GM21528 (cell line): ENCODE measurements around the gene OR51A7.
"Not testable (repeated sequence)": the region's sequence is repeated elsewhere in the genome, so short reads cannot be mapped to it uniquely, and the experiment has no call there.

Experiments used
- ATAC-seq: cut with Tn5 transposase; IDR thresholded peaks from one replicate; pipeline ENCODE4 v1.9.1; 2021; ENCODE audit warnings: mild to moderate bottlenecking, moderate library complexity; ENCODE audit not compliant: unreplicated experiment, low FRiP score

Gene OR51A7

GRCh38 chr11:4903484-4903883 lies at the start of gene OR51A7:
OR51A7 (plus strand) TSS chr11:4903783; CDS start chr11:4907370, 3,587 bp downstream.
- ATAC-seq: no peak

DNA sequence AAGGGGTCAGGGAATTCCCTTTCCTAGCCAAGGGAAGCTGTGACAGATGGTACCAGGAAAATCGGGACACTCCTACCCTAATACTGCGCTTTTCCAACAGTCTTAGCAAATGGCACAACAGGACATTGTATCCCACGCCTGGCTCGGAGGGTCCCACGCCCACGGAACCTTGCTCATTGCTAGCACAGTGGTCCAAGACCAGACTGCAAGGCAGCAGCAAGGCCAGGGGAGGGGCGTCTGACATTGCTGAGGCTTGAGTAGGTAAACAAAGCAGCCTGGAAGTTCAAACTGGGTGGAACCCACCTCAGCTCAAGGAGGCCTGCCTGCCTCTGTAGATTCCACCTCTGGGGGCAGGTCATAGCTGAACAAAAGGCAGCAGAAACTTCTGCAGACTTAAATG lies 49.3 kb upstream of the OR51A7 start:
- not testable (repeated sequence) for ATAC-seq

DNA sequence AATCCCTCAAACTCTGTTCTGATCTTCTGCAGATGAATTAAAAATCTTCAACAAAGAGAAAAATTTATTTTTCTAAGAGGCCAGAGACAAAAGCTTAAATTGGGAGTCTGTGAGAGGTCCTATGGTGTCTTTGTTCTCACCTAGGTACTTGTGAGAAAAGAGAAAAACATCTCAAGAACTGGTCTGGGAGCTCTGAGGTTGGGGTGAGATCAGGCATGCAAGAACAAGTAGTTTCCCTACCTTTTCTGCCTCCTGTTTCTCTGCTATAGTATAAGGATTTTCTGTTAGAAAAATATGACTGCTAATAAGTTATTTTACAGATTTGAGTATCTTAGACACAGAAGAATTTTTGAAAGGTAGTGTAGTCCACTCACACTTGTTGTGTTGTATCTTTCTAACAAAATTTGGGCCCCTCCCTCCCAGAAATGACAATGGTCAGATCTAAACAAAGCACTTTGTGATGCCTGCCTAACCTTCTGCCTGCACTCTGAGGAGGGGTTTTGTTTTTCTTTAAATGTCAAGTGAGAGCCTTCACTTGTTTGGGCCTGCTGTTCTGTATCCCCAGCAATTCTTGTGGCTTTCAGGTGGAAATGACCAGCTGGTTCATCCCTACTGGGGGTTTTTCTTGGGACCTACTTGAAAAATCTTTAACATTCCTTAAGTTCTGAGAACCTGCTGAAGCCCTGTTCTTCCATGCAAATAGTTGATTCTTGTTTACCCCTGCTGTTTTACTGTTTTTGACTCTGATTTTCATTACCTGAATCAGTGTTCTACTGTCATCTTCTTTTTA lies 40.9 kb upstream of the OR51A7 start:
- ATAC-seq: no peak

DNA sequence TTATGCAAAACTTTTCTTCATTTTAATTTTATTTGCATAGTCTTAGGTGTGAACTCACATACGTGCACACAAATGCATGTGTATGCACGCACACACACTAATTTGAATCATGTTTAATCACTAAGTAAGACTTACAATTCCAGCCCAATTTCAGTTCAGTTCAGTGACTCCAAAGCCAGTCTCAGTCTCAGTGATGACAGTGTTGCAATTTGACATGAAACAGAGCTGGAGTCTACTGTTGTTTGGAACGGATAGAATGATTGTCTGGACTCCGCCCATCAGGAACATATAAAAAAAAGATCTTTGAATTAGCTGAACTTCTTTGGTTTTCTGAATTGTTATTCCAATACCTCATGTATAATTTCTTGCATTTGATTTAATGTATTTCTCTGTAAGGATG lies 39.7 kb upstream of the OR51A7 start:
- ATAC-seq: no peak

DNA sequence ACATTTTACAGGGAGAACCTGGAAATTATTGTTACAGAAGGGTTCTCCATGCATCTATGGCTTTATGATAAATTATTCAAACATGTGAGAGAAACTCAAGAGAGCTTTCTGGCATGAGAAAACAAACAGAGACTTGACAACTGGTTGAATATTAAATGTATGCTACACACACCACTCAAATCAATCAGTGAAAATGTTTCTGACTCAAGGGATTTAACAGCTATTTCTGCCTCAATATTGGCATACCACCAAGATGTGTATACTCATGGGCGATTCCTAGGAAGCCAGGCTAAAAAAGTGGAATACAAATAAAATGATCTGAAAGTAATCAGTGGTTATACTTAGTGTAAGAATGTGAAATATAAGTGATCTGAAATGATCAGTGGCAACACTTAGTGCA lies 37.7 kb upstream of the OR51A7 start:
- no peak for ATAC-seq

DNA sequence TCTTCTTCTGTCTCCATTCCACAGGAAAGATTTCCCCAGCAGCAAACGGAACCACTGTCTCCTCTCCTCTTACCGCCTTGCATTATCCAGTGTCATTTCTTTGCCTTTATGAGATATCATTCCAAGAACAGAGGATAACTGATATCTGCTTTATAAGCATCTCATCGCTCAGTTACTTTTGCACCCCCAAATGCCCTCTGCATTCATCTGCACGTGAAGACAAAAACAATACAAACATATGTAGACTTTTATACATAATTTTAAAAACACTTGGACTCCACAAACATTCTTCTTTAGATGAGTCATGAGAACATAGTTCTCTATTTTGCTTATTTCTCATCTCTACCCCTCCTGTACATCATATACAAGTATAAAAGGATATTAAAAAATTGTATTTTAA lies 22.4 kb upstream of the OR51A7 start:
- no peak for ATAC-seq

- no peak for ATAC-seq
Observed at GRCh38 chr11:4881860-4882500, 21.6 kb upstream of the OR51A7 start, which contains the start of gene OR51T1. OR51T1 (plus strand) TSS chr11:4881900; CDS start chr11:4881900, 0 bp downstream.

- ATAC-seq: no peak
Observed at GRCh38 chr11:4882543-4882942, 21.0 kb upstream of the OR51A7 start.

DNA sequence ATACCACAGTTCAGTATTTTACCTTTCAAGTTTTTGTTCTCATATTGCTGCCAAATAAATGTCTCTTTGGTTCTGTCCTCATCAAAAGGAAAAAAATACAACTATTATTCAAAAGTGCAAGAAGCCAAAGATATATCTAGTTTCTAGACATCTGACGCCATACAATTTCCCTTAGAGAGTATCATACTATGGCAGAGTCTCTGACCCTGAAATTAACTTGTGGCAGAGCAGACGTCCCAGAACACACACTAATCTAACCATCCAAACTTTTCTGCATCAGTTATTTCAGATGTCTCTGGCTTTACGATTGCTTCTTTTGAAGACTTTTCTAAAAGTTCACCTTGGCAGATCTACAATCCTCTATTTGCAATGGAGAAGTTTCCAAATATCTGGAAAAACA lies 19.2 kb upstream of the OR51A7 start:
- no peak for ATAC-seq

GRCh38 chr11:4886186-4886585 lies 17.4 kb upstream of the OR51A7 start:
- ATAC-seq: no peak

DNA sequence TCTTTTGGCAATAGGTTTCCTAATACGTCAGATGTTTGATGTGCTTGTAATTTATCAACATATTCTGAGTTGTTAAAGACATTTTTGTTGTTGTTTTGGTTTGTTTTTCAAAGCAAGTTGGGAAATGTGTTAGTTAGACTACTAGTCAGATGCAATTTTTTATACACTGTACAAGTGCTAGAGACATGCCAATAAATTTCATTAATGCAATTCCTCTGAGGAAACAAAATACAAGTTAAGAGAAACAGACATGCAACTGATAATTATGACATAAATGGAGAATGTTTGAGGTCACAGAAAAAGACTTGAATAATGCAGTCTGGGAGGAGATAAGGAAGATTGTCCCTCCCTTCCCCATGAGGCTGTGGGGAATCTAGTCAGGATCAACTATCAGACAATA lies 16.0 kb upstream of the OR51A7 start:
- no peak for ATAC-seq

GRCh38 chr11:4890279-4890678 lies 13.3 kb upstream of the OR51A7 start:
- ATAC-seq: no peak

GRCh38 chr11:4891996-4892640 lies 11.5 kb upstream of the OR51A7 start:
- no peak for ATAC-seq

DNA sequence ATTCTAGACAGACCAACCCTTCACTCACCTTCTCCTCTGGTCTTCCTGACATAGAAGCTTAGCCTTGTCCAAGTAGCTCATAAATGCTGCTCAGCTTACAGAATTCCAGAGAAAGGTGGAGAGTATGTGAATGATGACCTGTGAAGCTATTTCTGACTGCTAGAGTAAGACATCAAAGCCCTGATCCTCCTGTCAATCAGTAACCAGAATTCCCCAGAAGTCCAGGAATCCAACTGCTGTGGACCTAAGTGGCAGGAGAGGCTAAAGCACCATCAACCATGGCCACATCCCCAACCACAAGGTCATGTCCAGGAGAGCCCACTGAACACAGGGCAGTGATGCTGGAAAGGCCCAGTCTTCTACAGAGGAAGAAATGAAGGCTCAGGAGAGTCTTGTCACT lies 13.0 kb downstream of the OR51A7 start:
- ATAC-seq: no peak

- no peak for ATAC-seq
Observed at GRCh38 chr11:4919250-4919649, 15.7 kb downstream of the OR51A7 start, which contains the start of gene OR51G2. OR51G2 (minus strand) TSS chr11:4919350; CDS start chr11:4915663, 3,687 bp downstream.

GRCh38 chr11:4921796-4922195 lies 18.2 kb downstream of the OR51A7 start:
- ATAC-seq: no peak

- no peak for ATAC-seq
Observed at GRCh38 chr11:4922304-4922703, 18.7 kb downstream of the OR51A7 start.

- ATAC-seq: no peak
Observed at GRCh38 chr11:4924239-4924638, 20.7 kb downstream of the OR51A7 start, which contains the start of gene OR51G1. OR51G1 (minus strand) TSS chr11:4924339; CDS start chr11:4924339, 0 bp downstream.

DNA sequence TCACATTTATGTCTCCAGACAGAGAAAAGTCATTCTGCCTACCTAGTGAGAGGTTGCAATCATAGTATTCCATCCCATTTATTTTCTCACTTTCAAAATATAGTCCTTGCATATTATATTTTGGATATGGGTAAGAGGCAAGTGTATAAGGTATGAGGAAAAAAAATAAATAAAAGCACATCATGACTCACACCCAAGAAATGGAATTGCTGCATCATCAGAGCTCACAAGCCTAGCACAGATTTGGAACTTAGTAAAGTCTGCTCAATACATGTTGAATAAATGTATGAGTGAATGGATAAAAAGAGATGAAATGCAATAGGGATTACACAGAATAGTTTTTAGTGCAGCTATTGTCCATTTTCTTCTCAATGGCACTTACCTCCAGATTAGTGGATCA lies 23.0 kb downstream of the OR51A7 start:
- ATAC-seq: no peak

- no peak for ATAC-seq
Observed at GRCh38 chr11:4932751-4933150, 29.2 kb downstream of the OR51A7 start.

GRCh38 chr11:4936745-4937144 lies 33.2 kb downstream of the OR51A7 start:
- ATAC-seq: no peak
